ENCODE measurements around the gene PGM2.

- TF ChIP-seq, protein P1, sequence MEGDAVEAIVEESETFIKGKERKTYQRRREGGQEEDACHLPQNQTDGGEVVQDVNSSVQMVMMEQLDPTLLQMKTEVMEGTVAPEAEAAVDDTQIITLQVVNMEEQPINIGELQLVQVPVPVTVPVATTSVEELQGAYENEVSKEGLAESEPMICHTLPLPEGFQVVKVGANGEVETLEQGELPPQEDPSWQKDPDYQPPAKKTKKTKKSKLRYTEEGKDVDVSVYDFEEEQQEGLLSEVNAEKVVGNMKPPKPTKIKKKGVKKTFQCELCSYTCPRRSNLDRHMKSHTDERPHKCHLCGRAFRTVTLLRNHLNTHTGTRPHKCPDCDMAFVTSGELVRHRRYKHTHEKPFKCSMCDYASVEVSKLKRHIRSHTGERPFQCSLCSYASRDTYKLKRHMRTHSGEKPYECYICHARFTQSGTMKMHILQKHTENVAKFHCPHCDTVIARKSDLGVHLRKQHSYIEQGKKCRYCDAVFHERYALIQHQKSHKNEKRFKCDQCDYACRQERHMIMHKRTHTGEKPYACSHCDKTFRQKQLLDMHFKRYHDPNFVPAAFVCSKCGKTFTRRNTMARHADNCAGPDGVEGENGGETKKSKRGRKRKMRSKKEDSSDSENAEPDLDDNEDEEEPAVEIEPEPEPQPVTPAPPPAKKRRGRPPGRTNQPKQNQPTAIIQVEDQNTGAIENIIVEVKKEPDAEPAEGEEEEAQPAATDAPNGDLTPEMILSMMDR (IDR thresholded peaks at IDR 0.05; ENCODE audit: extremely low read depth in 1 of 2, insufficient read depth in 1 of 2, low read depth in 1 of 2, low read length in 2 of 2) = peak; percentile 42 to 51
- no peak for TF ChIP-seq MYC (IDR thresholded peaks at IDR 0.05; ENCODE audit: low read depth, low read length)
These were observed 24.3 kb upstream of the PGM2 start for GRCh38 chr4:37802068-37802666.
